GM10266 (cell line): Measurements from ENCODE around the gene CLVS2.

Source experiments
- DNase-seq: peaks from one replicate; pipeline ENCODE4 v3.0.0; 2012; ENCODE audit errors: extremely low spot score
- TF ChIP-seq, protein P1 (sequence below): IDR thresholded peaks from 2 replicates; pipeline ENCODE4 v1.5.1; 2012; ENCODE audit warnings: mild to moderate bottlenecking, low read depth; ENCODE audit not compliant: control insufficient read depth, insufficient read depth; ENCODE audit errors: missing control alignments

CLVS2 gene

DNA sequence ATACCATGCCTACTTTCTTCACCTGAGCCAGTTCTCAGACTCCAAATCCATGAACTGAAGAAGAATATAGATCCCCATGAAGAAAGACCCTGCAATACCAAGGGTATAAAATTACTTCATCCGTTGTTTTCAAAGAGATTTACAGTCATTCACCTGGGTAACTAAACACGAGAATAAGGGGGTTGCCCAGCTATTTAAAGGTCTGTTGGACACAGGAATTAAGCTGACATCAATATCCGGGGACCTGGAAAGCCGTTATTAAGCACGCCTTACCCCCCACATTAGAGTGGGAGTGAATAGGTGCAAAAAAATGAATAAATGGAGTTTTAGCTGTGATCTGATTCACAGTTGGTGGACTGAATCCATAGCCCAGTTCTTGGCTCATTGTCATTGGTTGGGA lies 28.9 kb downstream of the CLVS2 start:
- no peak for DNase-seq
- TF ChIP-seq, protein P1, sequence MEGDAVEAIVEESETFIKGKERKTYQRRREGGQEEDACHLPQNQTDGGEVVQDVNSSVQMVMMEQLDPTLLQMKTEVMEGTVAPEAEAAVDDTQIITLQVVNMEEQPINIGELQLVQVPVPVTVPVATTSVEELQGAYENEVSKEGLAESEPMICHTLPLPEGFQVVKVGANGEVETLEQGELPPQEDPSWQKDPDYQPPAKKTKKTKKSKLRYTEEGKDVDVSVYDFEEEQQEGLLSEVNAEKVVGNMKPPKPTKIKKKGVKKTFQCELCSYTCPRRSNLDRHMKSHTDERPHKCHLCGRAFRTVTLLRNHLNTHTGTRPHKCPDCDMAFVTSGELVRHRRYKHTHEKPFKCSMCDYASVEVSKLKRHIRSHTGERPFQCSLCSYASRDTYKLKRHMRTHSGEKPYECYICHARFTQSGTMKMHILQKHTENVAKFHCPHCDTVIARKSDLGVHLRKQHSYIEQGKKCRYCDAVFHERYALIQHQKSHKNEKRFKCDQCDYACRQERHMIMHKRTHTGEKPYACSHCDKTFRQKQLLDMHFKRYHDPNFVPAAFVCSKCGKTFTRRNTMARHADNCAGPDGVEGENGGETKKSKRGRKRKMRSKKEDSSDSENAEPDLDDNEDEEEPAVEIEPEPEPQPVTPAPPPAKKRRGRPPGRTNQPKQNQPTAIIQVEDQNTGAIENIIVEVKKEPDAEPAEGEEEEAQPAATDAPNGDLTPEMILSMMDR = no peak

DNA sequence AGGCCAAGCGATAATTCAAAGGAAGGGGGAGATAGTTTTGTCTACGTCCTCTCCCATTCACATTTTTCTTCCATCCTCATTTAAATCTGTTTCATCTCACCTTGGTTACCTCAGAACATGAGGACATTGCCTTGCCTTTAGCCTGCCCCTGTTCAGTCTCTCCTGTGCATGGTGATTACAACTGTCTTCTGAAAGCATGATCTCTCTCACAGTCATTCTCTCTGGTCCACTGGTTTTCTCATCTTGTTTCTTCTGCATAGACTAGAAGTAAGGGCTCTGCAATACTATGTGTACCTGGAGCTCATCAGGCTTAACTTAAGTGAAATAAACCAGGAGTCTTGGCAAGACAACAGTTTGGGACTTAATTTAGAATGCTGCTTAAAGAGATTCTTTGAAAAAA lies 31.4 kb downstream of the CLVS2 start:
- no peak for DNase-seq
- TF ChIP-seq, protein P1 = no peak

DNA sequence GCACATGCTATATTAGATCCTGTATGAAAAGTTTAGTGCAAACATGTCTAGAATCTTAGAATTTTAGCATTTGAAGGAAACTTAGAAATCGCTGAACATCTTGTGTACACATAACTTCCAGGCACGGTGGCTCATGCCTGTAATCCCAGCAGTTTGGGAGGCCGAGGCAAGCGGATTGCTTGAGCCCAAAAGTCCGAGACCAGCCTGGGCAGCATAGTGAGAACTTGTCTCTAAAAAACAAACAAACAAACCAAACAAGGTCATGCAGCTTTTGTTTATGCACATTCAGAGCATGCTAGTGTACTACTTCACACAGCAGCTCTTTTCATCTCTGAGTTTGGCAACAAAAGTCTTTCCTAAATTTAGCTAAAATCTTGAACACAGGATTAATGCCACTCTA lies 32.2 kb downstream of the CLVS2 start:
- no peak for DNase-seq
- TF ChIP-seq, protein P1 = no peak

DNA sequence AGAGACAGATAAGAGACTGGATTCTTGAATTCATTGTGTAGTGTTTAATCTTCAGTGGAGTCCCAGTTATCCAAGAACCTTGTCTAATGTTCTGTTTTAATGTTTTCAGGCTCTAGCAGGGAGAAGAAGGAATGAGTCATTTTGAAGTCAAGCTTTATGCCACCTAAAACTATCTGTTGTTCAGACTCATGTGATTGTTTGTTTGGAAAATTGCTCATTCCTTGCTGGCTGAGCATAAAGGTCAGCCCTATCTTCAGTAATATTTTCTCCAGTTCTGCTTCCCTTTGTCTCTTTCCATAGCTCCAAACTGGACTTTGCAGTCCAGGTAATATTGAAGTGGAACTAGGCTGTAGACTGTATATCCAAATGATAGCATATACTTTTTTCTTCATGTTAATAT lies 34.2 kb downstream of the CLVS2 start:
- no peak for DNase-seq
- TF ChIP-seq, protein P1 = no peak

DNA sequence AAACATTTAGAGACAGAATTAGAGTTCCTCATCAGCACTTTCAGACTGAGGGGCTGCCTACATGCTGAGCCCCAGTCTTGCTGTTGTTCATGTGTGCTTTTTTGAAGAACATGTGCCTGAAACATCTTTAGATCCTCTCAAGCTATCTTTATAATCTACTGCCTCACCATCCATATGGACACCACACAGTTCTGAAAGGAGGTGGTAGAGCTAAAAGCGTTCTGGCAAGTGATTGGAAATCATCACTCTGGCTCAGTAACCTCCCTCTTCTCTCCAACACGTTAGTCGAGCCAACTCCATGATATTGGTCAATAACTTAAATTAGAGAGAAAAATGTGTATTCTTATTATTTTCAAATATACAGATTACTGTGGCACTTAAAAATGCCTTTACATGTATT lies 40.6 kb downstream of the CLVS2 start:
- no peak for DNase-seq
- TF ChIP-seq, protein P1 = no peak

DNA sequence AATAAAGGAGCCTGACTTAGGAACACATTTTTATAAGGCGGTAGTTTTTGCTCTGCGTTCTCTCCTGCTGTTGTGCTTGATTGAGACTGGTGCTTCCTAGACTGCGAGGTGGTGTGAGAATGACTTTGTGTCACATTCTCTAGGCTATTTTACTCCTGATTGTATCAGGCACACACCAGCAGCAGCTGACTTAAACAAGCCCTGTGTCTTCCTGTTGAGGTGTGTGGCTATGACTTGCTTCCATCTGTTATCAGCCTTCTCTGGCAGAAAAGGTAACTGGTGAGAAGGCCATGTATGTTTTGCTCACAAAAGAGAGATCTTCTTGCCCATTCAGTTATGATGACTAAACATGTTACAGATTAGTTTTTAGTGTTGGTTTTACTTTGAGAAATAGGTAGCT lies 43.4 kb downstream of the CLVS2 start:
- DNase-seq = no peak
- TF ChIP-seq, protein P1 = no peak

DNA sequence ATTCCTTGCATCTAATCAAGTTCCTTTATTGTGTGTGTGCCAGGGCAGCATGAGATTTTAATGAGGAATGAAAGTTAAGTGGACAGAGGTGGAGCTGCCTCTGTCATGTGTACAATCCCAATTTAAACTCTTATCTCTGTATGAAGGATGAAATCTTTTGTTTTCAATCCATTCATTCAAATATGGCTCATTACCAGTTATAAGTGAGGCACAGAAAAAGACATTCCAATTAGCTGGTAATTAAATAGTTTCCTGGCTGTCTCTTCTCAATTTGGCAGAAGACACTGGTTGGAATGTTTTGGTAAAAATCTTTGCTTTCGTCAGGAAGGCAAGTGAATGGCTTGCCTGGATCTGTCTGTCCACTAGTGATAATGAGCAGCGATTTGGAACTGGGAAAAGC lies 46.4 kb downstream of the CLVS2 start:
- TF ChIP-seq, protein P1 = no peak
- no peak for DNase-seq

DNA sequence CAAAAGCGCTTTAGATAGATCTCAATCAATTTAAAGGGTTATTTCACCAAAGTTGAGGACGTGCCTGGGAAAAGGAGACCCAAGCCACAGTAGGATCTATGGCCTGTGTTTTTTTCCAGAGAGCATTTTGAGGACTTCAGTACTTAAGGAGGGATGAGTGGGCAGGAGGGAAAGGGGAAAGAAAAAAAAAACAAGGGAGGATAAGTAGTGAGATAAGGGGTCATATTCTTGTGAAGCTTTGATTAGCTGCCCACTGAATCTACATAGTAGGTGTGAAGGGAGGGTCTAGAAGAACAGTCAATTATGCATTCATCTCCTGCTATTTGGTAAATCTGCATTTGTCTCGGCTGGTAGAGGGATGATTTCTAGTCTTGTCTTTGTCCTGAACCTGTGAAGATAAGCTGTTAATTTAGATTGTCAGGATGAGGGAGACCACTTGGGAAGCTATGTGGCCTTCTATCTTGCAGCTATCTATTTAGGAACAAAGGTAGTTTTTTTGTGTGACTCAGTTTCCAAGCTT lies 48.4 kb downstream of the CLVS2 start:
- DNase-seq = no peak
- TF ChIP-seq, protein P1 = no peak
